Stimulated activated naive CD8-positive, alpha-beta T cell treated with anti-CD3 and anti-CD28 coated beads, Interleukin-15, Interleukin-2, amounts not matched to agents 100 ng/mL and 50 ng/mL, for 24 hours (primary cell): ENCODE results near the gene ADCY1.

Experiments used
- H3K27ac Mint-ChIP-seq: one replicate; pipeline ENCODE4 v1.8.0; 2021; ENCODE audit warnings: mild to moderate bottlenecking, mixed read lengths
- H3K27me3 Mint-ChIP-seq: one replicate; pipeline ENCODE4 v1.8.0; 2021; ENCODE audit warnings: mixed read lengths
- H3K36me3 Mint-ChIP-seq: one replicate; pipeline ENCODE4 v1.8.0; 2021; ENCODE audit warnings: low read depth, mixed read lengths
- H3K4me1 Mint-ChIP-seq: one replicate; pipeline ENCODE4 v1.8.0; 2021; ENCODE audit warnings: low read depth, mixed read lengths
- H3K4me3 Mint-ChIP-seq: one replicate; pipeline ENCODE4 v1.8.0; 2021; ENCODE audit warnings: mild to moderate bottlenecking, mixed read lengths
- H3K9me3 Mint-ChIP-seq: one replicate; pipeline ENCODE4 v1.8.0; 2021; ENCODE audit warnings: mixed read lengths

ADCY1 gene

GRCh38 chr7:45688382-45688781 lies 114.2 kb downstream of the ADCY1 start:
- Mint-ChIP-seq H3K4me1 (no peaks in the 10 kb centered on the region), H3K27ac (no peak overlapping the region), H3K4me3 (no peak overlapping the region), H3K9me3 (no peaks in the 10 kb centered on the region), H3K27me3 (no peaks in the 10 kb centered on the region), H3K36me3 (no peaks in the 10 kb centered on the region)

GRCh38 chr7:45689011-45689796 lies 115.0 kb downstream of the ADCY1 start:
- H3K4me1 Mint-ChIP-seq, result no peaks in the 10 kb centered on the region
- H3K27me3 Mint-ChIP-seq, result no peaks in the 10 kb centered on the region
- no peaks in the 10 kb centered on the region for H3K9me3 Mint-ChIP-seq
- H3K27ac Mint-ChIP-seq, result no peak overlapping the region
- H3K36me3 Mint-ChIP-seq, result no peaks in the 10 kb centered on the region
- no peak overlapping the region for H3K4me3 Mint-ChIP-seq

DNA sequence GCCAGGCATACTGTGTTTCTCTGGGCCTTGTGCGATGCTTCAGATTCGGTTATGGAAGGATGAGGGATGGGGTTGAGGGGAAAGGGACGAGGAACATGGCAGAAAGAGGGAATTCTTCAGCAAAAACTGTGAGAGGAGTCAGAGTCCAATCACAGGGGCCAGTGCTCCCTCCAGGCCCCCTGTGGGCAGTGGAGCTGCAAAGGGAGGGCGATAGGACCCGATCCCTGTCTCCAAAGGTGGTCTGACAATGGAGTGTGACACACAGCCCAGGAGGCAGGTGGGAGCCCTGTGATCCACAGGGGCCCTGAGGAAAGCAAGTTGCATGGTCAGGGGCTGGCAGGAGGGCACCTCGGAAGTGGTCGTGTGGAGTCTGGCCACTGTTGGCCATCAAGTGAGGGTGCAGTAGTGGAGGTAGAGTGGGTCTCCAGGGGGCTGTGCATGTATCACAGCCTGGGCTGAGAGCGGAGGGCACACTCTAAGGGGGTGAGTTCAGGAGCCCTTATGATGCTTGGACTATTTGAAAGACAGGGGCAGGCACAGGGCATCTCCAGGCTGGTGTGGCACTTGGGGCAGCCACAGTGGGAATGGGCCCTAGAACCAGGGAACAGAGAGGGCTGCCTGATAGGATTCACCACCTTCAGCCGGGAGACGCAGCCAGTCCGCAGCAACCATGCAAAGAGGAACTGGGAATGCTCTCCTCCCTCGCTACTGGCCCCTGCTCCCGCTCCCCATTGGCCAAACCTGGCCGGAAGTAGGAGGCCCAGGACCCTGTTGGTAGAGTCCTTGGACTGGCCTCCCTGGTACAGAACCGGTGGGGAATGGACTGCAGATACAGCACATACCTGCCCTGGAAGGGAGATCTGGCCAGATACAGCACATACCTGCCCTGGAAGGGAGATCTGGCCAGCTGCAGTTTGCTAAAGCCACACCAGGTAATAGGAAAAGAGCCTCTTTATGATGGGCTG lies 115.9 kb downstream of the ADCY1 start:
- Mint-ChIP-seq H3K4me1 (no peaks in the 10 kb centered on the region), H3K9me3 (no peaks in the 10 kb centered on the region), H3K4me3 (no peak overlapping the region), H3K36me3 (no peaks in the 10 kb centered on the region), H3K27ac (no peak overlapping the region), H3K27me3 (no peaks in the 10 kb centered on the region)

- no peaks in the 10 kb centered on the region for H3K27me3 Mint-ChIP-seq
- no peak overlapping the region for H3K27ac Mint-ChIP-seq
- H3K9me3 Mint-ChIP-seq, result no peaks in the 10 kb centered on the region
- H3K4me1 Mint-ChIP-seq, result no peaks in the 10 kb centered on the region
- H3K36me3 Mint-ChIP-seq, result no peaks in the 10 kb centered on the region
- no peak overlapping the region for H3K4me3 Mint-ChIP-seq
Measured at GRCh38 chr7:45690762-45691150, 116.6 kb downstream of the ADCY1 start.

DNA sequence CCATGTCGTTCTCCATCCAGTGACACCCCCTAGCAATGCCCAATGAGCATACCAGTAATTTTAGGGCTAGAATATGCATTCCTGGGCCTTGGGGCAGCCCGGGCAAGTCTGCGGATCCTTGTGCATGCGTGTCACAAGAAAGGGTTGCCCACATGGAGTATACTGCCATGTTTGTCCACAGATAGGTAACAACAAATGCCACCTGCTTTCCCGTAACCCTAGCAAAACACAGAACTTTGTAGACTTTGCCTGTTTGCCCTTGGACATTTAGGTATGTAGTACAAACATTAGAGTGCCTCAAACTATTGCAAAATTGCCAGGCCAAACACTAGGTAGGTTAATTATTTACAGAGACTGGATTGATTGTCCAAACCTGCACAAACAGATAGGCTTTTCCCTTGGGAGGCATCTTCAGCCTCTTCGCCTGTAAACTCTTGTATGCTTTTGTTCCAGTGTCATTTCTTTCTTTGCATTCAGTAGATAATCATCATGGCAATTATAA lies 117.0 kb downstream of the ADCY1 start:
- no peaks in the 10 kb centered on the region for H3K4me1 Mint-ChIP-seq
- H3K4me3 Mint-ChIP-seq, result no peak overlapping the region
- H3K27me3 Mint-ChIP-seq, result no peaks in the 10 kb centered on the region
- H3K27ac Mint-ChIP-seq, result no peak overlapping the region
- H3K36me3 Mint-ChIP-seq, result no peaks in the 10 kb centered on the region
- no peaks in the 10 kb centered on the region for H3K9me3 Mint-ChIP-seq

DNA sequence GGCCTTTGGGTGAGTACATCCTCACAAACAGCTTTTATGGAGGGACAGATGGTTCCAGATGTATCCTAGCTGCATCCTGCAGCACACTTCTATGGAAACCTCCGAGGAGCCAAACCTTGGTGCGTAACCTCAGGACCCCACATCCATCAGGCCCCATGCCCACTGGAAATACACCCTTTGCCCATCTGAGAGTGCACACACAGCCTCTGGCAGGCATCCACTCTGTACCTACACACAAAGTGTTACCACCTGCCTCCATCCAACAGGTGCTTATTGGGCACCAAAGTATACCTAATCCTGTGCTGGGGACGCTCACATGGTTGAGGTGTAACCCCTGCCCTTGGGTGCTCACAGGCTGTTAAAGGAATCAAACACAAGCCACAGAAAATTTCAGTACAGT lies 117.9 kb downstream of the ADCY1 start:
- no peaks in the 10 kb centered on the region for H3K9me3 Mint-ChIP-seq

DNA sequence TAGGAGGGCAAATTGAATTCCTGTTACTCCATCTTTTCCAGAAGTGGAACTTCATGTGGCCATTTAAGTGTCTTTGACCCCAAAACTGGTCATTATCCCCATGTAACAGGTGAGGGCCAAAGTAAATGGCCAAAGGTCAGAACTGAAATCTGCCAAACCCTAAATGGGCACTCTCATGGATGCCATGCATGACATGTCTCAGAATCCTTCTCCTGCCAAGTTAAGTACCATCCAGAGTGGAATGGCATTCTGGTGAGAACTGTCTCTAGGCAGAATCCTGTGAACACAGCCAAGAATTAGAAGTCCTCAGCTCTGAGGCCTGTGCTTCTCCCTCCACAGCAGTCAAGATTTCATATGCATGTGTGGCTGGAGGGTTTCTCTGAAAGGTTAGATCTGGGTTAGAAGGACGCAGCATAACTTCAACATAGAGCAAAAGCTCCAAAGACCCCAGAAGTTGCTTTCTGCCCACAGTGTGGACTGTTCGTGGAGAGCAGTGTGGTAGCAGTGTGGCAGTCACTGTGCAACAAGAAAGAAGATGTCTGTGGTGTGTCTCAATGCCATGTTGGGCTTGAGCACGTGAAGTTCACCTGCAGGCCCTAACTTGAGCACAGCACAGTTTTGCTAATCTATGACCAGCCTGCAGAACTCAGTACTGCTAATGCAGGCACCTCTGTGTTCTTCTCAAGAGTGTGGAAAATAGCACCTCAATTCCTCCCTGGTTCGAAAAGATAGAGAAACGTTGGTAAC lies 121.3 kb downstream of the ADCY1 start:
- H3K4me1 Mint-ChIP-seq, result no peaks in the 10 kb centered on the region
- no peak overlapping the region for H3K27ac Mint-ChIP-seq
- no peaks in the 10 kb centered on the region for H3K9me3 Mint-ChIP-seq
- H3K36me3 Mint-ChIP-seq, result no peaks in the 10 kb centered on the region
- no peak overlapping the region for H3K4me3 Mint-ChIP-seq
- H3K27me3 Mint-ChIP-seq, result no peaks in the 10 kb centered on the region

More for the DNA sequence above, 117.9 kb downstream of the ADCY1 start:
- Mint-ChIP-seq H3K36me3 (no peaks in the 10 kb centered on the region), H3K27me3 (no peaks in the 10 kb centered on the region), H3K4me1 (no peaks in the 10 kb centered on the region), H3K4me3 (no peak overlapping the region), H3K27ac (no peak overlapping the region)

GRCh38 chr7:45696476-45696875 lies 122.3 kb downstream of the ADCY1 start:
- Mint-ChIP-seq H3K4me3 (no peak overlapping the region), H3K9me3 (no peaks in the 10 kb centered on the region), H3K4me1 (no peaks in the 10 kb centered on the region), H3K36me3 (no peaks in the 10 kb centered on the region), H3K27ac (no peak overlapping the region), H3K27me3 (no peaks in the 10 kb centered on the region)

DNA sequence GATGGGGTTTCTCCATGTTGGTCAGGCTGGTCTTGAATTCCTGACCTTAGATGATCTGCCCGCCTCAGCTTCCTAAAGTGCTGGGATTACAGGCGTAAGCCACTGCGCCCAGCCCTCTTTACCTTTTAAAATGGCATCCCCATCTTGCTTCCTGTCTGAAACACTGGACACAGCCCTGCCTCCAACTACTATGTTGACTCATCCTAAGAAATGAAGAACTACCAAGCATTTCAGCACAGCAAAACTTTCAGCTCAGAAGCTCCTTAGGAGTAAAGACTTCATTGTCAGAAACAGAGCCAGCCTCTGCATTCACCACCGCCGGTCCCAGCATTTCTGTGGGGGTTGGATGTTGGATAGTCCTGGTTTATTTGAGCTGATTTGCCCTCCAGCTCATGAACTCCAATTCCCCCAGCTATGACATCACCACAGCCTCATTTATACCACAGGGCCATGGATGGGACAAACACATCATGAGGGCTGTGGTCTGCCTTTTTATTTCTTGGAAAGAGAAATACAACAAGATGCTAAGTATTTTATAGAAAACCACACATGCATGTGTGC lies 123.5 kb downstream of the ADCY1 start:
- Mint-ChIP-seq H3K27ac (no peak overlapping the region), H3K4me3 (no peak overlapping the region), H3K27me3 (no peaks in the 10 kb centered on the region), H3K9me3 (no peaks in the 10 kb centered on the region), H3K4me1 (no peaks in the 10 kb centered on the region), H3K36me3 (no peaks in the 10 kb centered on the region)

GRCh38 chr7:45698303-45699014 lies 124.3 kb downstream of the ADCY1 start:
- H3K27me3 Mint-ChIP-seq, result peaks cover 4% of the 10 kb centered on the region
- H3K4me3 Mint-ChIP-seq, result no peak overlapping the region
- no peaks in the 10 kb centered on the region for H3K36me3 Mint-ChIP-seq
- H3K4me1 Mint-ChIP-seq, result no peaks in the 10 kb centered on the region
- no peak overlapping the region for H3K27ac Mint-ChIP-seq
- no peaks in the 10 kb centered on the region for H3K9me3 Mint-ChIP-seq

- Mint-ChIP-seq H3K9me3 (no peaks in the 10 kb centered on the region), H3K4me1 (no peaks in the 10 kb centered on the region), H3K27ac (no peak overlapping the region), H3K36me3 (no peaks in the 10 kb centered on the region), H3K4me3 (no peak overlapping the region), H3K27me3 (peaks cover 4% of the 10 kb centered on the region)
Measured at GRCh38 chr7:45699015-45699309, 124.8 kb downstream of the ADCY1 start.

GRCh38 chr7:45699726-45700390 lies 125.7 kb downstream of the ADCY1 start:
- Mint-ChIP-seq H3K27ac (no peak overlapping the region), H3K4me3 (no peak overlapping the region), H3K36me3 (no peaks in the 10 kb centered on the region), H3K4me1 (no peaks in the 10 kb centered on the region), H3K9me3 (no peaks in the 10 kb centered on the region), H3K27me3 (peaks cover 4% of the 10 kb centered on the region)

GRCh38 chr7:45700556-45700955 lies 126.4 kb downstream of the ADCY1 start:
- H3K4me1 Mint-ChIP-seq, result no peaks in the 10 kb centered on the region

More at GRCh38 chr7:45700556-45700955, 126.4 kb downstream of the ADCY1 start:
- H3K36me3 Mint-ChIP-seq, result no peaks in the 10 kb centered on the region
- H3K27ac Mint-ChIP-seq, result no peak overlapping the region
- H3K27me3 Mint-ChIP-seq, result peaks cover 4% of the 10 kb centered on the region
- no peak overlapping the region for H3K4me3 Mint-ChIP-seq
- no peaks in the 10 kb centered on the region for H3K9me3 Mint-ChIP-seq
